Fibroblast of peridontal ligament (primary cell): ENCODE data around the gene AGPAT4.

Source experiments
- DNase-seq: peaks from one replicate; pipeline ENCODE4 v3.0.0-alpha.2; 2010; ENCODE audit errors: extremely low read depth

AGPAT4 gene

GRCh38 chr6:161254464-161255253, 19.2 kb downstream of the AGPAT4 start:
- peak; percentile 60 for DNase-seq

DNA sequence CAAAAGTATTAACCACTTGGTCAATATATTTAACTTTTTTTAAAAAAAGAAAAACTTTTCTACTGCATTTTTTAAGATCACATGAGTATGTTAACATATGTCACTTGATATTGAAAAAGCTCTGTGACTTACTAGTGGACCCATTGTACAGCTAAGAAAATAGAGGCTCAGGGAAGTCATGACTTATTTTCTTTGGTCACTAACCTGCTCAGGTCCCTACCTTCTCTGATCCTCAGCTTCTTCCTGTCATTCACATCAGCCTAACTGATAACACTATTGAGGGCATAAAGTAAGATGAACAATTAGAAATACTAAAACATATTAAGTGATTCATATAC, 19.8 kb downstream of the AGPAT4 start:
- no peak for DNase-seq

DNA sequence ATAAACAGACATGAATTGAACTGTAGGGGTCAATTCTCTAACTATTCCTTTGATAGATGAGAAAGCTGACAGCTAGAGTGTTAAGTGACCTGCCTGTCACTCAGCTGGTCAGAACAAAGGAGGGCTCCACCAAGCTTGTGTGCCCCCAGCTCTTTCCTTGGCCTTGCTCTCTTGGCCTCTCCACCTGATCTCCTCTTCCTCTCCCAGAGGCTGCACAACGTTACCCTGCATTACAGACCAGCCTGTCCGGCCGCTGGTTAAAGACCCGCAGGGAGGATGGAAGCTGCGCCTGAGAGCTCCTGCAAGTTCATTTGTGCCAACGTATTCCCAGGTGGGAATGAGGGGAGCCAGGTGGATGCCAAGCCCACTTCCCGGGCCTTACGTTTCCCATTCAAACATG, 22.5 kb downstream of the AGPAT4 start:
- DNase-seq: no peak

- no peak for DNase-seq
Measured at GRCh38 chr6:161249327-161249726, 24.5 kb downstream of the AGPAT4 start.

DNA sequence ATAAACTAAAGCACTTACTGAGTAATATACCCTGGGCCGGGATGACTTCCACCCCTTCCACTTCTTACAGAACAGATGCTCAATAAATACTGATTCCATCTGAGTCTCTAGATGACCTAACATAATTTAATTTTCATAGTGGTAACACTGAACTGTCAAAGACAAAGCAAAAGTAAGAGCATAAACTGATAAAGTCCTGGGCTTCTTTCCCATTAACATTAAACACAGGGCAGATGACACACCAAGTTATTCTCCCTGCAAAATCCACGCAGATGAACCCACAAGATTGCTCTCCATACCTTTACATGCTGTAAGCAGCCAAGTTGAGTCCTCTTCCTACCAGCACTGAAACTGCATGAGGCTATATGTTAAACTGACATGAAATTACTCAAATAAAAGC, 27.1 kb downstream of the AGPAT4 start:
- DNase-seq: peak; percentile 10

DNA sequence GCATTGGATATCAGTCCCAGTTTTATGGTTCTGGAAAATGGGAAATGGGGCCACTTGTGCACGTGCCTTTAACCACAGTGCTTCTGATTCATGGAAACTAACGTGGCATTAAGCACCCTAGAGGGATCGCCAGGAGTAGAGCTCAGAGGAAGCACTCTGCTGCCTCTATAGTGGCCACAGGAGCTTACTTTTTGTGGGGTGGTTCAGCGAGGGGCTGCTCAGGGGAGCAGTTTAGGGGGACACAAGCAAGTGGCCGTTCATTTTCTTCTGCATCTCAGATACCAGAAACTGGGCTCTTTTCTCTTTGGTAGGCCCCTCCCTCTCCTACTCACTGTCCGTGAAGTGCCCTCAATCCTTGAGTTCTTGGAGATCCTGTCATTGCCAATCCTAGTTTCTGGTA, 28.5 kb downstream of the AGPAT4 start:
- DNase-seq: no peak

DNA sequence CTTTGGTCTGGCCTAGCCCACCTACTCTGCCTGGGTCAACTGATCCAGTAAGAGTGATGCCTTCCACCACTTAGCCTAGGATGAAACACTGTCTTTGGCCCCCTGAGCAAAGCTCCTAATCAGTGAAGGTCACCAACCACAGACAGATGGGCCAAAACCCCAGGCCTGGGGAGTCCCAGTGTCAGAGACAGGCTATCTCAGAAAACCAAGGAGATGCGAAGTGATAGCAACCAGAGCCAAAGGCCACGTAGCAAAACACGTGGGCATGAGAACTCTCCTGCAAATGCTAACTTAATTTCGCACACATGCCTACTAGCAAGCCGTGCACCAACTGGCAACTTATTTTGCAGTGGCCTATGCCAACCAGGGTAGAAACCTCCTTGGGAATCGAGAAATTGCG, 29.1 kb downstream of the AGPAT4 start:
- DNase-seq: no peak

DNA sequence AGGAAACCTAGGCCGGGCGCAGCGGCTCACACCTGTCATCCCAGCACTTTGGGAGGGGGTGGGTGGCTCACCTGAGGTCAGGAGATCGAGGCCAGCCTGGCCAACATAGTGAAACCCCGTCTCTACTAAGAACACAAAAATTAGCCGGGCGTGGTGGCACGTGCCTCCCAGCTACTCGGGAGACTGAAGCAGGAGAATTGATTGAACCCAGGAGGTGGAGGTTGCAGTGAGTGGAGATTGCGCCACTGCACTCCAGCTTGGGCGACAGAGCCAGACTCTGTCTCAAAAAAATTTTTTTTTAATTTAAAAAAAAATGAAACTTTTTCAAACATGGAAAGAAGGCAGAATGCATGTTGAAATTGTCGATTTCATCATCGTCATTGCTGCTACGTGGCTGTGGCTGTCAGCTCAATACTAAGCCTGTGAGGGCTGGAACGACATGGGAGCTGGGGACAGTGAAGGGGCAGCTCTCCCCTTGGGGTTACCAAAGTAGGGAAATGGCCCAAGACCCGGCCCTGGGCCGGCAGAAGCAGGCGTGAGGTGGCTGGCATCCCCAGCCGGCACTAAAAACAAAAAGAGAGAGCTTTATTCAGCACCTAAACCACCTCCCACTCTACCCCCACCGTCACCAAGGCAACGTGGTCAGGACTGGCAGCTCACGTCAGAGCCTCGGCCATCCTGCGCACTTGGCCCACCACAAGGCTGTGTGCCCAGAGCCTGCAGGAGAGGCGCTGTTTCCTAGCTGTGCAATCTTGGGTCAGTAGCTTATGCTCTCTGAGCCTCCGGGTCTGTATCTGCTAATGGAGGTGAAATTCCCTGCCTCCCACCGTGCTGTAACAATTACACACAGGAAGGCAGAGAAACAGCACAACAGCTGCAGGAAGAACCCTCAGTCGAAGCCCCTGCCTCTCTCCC, 30.8 kb downstream of the AGPAT4 start:
- peak; percentile 77 for DNase-seq

GRCh38 chr6:161242113-161242512, 31.7 kb downstream of the AGPAT4 start:
- no peak for DNase-seq

DNA sequence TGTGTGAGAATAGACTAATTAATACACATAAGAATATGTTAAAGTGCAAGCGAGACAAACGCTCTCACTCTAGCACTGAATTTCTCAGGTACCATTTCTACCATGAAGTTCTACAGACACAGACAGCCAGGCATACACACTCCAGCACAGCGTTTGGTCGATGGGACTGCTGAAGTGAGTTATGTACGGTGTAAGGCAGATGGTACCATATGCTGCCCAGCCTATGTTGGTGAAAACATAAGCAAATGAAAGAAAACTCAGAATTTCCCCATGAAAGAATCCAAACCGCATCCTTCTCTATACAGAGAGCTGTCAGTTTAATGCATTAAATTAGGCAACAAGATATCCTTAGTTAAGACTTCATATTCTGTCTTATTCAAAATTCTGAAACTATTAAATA, 34.9 kb downstream of the AGPAT4 start:
- no peak for DNase-seq

- no peak for DNase-seq
Measured at GRCh38 chr6:161238500-161238899, 35.4 kb downstream of the AGPAT4 start.

- no peak for DNase-seq
Measured at GRCh38 chr6:161238081-161238480, 35.8 kb downstream of the AGPAT4 start.

DNA sequence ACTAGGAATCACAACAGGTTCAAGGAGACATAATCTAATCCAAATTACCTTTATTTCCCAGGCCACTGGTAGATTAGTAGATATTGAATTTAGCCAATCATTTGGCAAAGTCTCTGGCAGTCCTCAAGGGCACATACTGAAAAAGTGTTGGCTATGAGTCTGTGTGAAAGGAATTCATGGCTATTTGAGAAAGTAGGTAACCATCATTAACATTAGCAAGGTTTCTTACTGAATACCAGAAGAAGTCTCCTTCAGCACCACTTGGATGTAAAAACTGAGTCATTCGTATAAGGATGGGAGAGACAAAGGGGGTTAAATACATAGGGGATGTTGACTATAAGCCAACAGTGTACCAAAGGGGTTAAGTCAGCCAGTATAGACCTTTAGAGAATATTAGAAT, 36.7 kb downstream of the AGPAT4 start:
- no peak for DNase-seq

GRCh38 chr6:161235776-161236633, 37.9 kb downstream of the AGPAT4 start:
- DNase-seq: no peak

GRCh38 chr6:161233986-161234661, 39.7 kb downstream of the AGPAT4 start:
- peak; percentile 94 for DNase-seq

GRCh38 chr6:161232467-161232866, 41.4 kb downstream of the AGPAT4 start:
- DNase-seq: no peak

- no peak for DNase-seq
Measured at GRCh38 chr6:161232010-161232409, 41.9 kb downstream of the AGPAT4 start.

GRCh38 chr6:161230339-161230738, 43.5 kb downstream of the AGPAT4 start:
- no peak for DNase-seq

DNA sequence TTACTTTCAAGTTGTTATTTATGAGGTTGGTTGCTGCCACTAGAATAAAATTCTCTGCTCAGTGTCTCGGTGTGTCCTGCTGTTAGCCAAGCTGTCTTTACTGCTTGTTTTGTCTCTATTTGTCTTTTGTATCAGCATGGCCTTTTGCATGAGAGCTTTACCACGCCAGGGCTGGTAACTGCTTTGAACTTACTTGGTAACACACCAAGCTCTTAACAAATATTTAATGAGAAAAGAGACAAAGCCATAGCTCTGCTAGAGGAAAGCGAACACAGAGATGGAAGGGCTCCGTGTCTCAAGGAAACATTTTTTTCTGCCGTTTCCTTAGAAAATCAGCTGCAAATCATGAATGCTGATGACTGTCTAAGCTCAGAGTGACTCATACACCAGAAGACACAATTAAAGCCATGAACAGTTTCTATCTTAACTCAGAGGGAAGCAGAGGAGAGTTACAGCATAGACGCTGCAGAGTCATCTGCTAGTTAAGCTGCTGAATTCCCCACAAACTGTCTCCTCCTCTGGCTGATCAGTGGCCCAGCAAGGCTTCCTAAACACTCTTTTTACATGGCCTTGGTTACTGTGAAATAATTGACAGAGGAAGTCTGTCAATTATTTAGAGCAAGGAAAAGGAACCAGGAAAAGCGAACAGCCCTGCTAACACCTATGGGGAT, 44.8 kb downstream of the AGPAT4 start:
- DNase-seq: peak; percentile 94

GRCh38 chr6:161228096-161228495, 45.8 kb downstream of the AGPAT4 start:
- no peak for DNase-seq
